Measurements from ENCODE around the gene SIGLEC7. TPM values are rescaled to one million over a fixed set of nuclear protein-coding genes. Genes with fewer than 3 reads are reported as not detected.

The SIGLEC7 gene
- total RNA-seq, 1 experiment from 2014 or later: not detected

- CTCF ChIA-PET: interaction anchor here (0.6 to 1.2 kb wide), 2 partner anchors 29 to 820 kb away, joined by 3 read pairs; no protein-coding TSS in a partner anchor
- BruUV-seq (replicated peaks): no TSS peak
- intact Hi-C loops (cut with micrococcal nuclease; ENCODE audit: unreplicated experiment): no loop called here
Measured at GRCh38 chr19:51148580-51148979, 6.5 kb downstream of the SIGLEC7 start.

DNA sequence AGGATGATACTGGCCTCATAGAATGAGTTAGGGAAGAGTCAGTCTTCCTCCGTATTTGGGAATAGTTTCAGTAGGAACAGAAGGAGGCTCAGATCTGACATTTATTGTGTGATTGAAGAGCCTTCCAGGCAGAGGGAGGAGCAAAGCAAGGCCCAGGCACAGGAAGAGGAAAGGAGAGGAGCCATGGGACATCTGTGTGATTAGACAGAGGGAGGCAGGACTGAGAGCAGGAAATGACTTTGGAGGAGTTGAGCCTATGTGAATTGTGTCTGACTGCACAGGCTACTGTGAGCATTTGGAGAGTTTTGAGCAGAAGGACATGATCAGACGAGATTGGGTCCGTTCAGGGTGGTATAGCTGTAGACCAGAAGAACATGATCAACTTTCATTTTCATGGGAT lies 8.5 kb downstream of the SIGLEC7 start:
- DNase-seq: no peak
- Mint-ChIP-seq H3K4me1 (ENCODE audit: low read depth, unreplicated experiment) (no peaks in the 10 kb centered on the region), H3K27me3 (ENCODE audit: unreplicated experiment) (peaks cover 96% of the 10 kb centered on the region), H3K27ac (ENCODE audit: unreplicated experiment) (no peak overlapping the region), H3K36me3 (ENCODE audit: insufficient read depth, unreplicated experiment) (no peaks in the 10 kb centered on the region), H3K4me3 (ENCODE audit: low read depth, unreplicated experiment) (no peak overlapping the region), H3K9me3 (ENCODE audit: low read depth, unreplicated experiment) (no peaks in the 10 kb centered on the region)
- no TSS peak for BruUV-seq (replicated peaks)
- TF ChIP-seq CTCF (IDR thresholded peaks at IDR 0.05; ENCODE audit: unreplicated experiment): no peak
- CTCF ChIA-PET: no interaction called here
- intact Hi-C loops (cut with micrococcal nuclease; ENCODE audit: unreplicated experiment): no loop called here

More at GRCh38 chr19:51148580-51148979, 6.5 kb downstream of the SIGLEC7 start:
- Mint-ChIP-seq H3K27me3 (ENCODE audit: unreplicated experiment) (peaks cover 96% of the 10 kb centered on the region), H3K4me3 (ENCODE audit: low read depth, unreplicated experiment) (no peak overlapping the region), H3K27ac (ENCODE audit: unreplicated experiment) (no peak overlapping the region), H3K9me3 (ENCODE audit: low read depth, unreplicated experiment) (no peaks in the 10 kb centered on the region), H3K36me3 (ENCODE audit: insufficient read depth, unreplicated experiment) (no peaks in the 10 kb centered on the region), H3K4me1 (ENCODE audit: low read depth, unreplicated experiment) (no peaks in the 10 kb centered on the region)
- no peak for TF ChIP-seq CTCF (IDR thresholded peaks at IDR 0.05; ENCODE audit: unreplicated experiment)
- DNase-seq: no peak

DNA sequence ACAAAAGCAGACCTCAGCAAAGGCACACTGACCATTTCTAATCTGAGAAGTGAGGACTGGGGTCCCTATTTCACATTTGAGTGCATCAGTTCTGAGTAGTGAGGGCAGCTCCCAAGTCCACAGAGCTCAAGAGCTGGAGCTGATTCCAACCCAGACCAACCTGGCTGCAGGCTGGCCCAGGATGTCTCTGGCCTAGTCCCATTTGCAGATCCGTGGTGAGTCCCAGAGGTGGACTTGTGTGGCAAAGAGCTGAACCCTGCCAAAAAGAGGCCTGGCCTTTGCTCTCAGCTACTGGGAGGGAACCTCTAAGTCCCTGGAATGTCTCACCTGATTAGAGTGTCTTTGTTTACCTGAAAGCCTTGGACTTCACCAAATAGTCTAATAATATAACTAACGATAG lies 14.6 kb downstream of the SIGLEC7 start:
- H3K4me3 Mint-ChIP-seq (ENCODE audit: low read depth, unreplicated experiment): no peak overlapping the region
- intact Hi-C loops (cut with micrococcal nuclease; ENCODE audit: unreplicated experiment): loop anchor here (5.0 kb wide), 1 partner anchor 506 kb away; no protein-coding TSS in a partner anchor
- CTCF ChIA-PET: interaction anchor here (0.6 to 3.4 kb wide), 2 partner anchors 11 to 103 kb away, joined by 3 to 21 read pairs; no protein-coding TSS in a partner anchor
- H3K9me3 Mint-ChIP-seq (ENCODE audit: low read depth, unreplicated experiment): no peaks in the 10 kb centered on the region
- no TSS peak for BruUV-seq (replicated peaks)
- H3K27me3 Mint-ChIP-seq (ENCODE audit: unreplicated experiment): peaks cover 100% of the 10 kb centered on the region
- DNase-seq: no peak
- H3K27ac Mint-ChIP-seq (ENCODE audit: unreplicated experiment): no peak overlapping the region
- H3K36me3 Mint-ChIP-seq (ENCODE audit: insufficient read depth, unreplicated experiment): no peaks in the 10 kb centered on the region
- no peaks in the 10 kb centered on the region for H3K4me1 Mint-ChIP-seq (ENCODE audit: low read depth, unreplicated experiment)
- no peak for TF ChIP-seq CTCF (IDR thresholded peaks at IDR 0.05; ENCODE audit: unreplicated experiment)

DNA sequence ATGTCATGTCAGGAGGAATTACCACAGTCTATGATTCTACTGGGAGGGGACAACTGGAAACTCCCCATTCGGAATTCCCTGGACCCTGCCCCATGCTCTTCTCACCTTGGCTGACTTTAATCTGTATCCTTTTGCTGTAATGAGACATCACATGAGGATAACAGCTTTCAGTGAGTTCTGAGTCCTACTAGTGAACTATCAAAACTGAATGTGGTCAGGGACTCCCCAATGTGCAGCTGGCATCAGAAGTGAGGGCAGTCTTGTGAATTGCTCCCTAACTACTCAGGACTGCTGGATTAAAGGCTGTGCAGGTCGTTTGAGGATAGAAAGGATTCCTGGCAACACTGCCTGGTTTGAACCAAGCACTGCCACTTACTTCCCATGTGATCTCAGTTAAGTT lies 15.2 kb downstream of the SIGLEC7 start:
- Mint-ChIP-seq H3K4me3 (ENCODE audit: low read depth, unreplicated experiment) (no peak overlapping the region), H3K9me3 (ENCODE audit: low read depth, unreplicated experiment) (no peaks in the 10 kb centered on the region), H3K4me1 (ENCODE audit: low read depth, unreplicated experiment) (no peaks in the 10 kb centered on the region), H3K27me3 (ENCODE audit: unreplicated experiment) (peaks cover 100% of the 10 kb centered on the region), H3K27ac (ENCODE audit: unreplicated experiment) (no peak overlapping the region), H3K36me3 (ENCODE audit: insufficient read depth, unreplicated experiment) (no peaks in the 10 kb centered on the region)
- TF ChIP-seq CTCF (IDR thresholded peaks at IDR 0.05; ENCODE audit: unreplicated experiment): no peak
- DNase-seq: no peak
- BruUV-seq (replicated peaks): no TSS peak
- intact Hi-C loops (cut with micrococcal nuclease; ENCODE audit: unreplicated experiment): loop anchor here (5.0 kb wide), 1 partner anchor 505 kb away; no protein-coding TSS in a partner anchor
- CTCF ChIA-PET: interaction anchor here (0.6 to 3.4 kb wide), 2 partner anchors 12 to 102 kb away, joined by 3 to 21 read pairs; no protein-coding TSS in a partner anchor

Measured in Calu3 (cell line).